ENCODE data around the gene IL1RAPL1.
"Not testable (repeated sequence)": the region's sequence is repeated elsewhere in the genome, so short reads cannot be mapped to it uniquely, and the experiment has no call there.

IL1RAPL1 gene

GRCh38 chrX:29274517-29274916, 687.3 kb downstream of the IL1RAPL1 start:
- DNase-seq (ENCODE audit: low read depth): no peak

DNA sequence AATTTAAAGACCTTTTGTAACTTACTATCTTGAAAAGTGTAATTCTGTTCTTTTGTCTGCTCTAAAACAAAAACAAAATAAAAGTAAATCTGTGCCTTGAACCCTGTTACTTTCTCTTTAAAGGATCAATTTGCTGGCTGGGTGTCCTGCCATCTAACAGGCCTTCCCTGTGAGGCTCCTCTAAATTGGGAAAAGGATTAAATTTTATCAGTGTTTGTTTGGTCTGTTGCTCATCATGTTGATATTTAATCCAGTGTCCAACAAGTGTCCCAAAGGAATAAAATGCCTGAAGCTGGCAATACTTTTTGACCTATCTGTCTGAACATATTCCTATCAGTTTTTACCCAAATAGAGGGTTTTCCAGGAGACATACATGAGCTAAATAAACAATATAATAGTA, 688.7 kb downstream of the IL1RAPL1 start:
- DNase-seq (ENCODE audit: low read depth): no peak

- no peak for DNase-seq (ENCODE audit: low read depth)
These were observed 694.0 kb downstream of the IL1RAPL1 start for GRCh38 chrX:29281078-29281742.

DNA sequence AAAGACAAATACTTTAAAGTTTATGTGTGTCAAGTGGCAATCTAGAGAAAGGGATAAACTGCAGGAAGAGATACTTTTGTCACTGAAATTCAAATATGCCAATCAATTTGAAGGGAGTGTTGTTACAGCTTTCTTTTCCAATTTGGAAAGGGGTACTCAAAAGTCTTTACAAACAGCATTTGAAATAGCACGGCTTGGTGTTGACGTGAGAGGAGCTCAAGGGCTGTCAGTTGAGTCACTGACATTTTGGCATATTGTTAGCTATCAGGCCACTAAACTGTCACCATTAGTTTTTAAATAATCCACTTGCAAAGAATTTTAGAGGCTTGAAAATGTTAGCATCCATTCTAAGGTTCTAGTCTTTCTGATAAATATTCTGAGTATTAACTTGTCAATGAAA, 698.4 kb downstream of the IL1RAPL1 start:
- DNase-seq (ENCODE audit: low read depth): no peak

DNA sequence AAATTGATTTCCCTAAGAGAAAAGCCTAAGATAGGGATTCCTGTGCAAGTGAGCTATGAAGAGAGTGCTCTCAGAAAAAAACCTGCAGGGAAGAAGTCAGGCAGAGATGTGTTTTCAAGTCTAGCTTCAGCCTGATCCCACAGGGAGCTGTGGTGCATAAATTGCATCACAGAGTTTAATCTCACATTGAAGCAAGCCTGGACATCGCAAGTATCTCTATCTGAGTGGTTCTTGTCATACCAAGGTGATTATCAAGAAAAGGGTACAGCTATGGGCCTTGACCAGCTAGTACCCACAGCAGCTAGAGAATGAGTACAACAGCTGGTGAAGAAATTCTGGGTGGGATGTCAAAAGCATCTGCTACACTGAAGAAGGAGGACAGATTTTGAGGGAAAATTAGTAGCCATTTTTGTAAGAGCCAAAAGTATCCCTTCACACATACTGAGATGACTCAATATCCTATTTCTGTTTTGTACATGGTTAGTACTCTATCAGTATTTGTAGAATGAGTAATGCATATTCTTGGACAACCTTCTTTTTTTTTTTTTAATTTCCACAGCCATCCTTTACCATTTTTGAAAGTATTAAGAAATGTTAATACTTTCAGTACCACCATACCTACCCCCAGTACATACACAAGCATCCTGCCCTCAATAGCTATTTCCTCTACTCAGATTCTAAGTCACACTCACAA, 708.9 kb downstream of the IL1RAPL1 start:
- DNase-seq (ENCODE audit: low read depth): no peak

DNA sequence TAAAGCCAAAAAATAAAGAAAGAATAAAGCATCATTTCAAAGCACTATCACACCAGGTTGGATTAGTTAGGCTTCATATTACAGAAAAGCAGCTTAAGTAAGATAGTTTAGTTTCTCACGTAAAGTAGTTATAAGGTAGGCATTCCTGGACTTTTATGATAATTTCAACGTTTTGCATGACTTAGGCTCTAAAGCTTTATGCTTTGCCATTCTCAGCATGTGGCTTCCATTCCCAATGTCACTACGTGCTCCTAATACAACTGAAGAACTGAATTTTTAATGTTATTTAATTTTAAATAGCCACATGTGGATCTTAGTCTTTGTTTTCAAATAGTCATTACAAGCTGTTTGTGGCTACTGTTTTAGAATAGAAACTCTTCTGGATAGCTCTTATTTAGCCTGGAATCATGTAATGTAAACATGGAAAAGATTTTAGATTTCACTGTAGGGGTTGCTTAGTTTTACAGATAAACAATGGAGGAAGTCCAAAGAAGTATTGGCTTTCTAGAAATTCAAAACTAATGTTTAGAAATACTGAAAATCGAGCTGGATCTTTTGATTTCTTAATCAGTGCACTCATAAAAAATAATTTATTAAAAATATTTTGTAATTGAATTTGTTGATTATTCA, 710.0 kb downstream of the IL1RAPL1 start:
- no peak for DNase-seq (ENCODE audit: low read depth)

GRCh38 chrX:29299684-29300083, 712.4 kb downstream of the IL1RAPL1 start:
- no peak for DNase-seq (ENCODE audit: low read depth)

- DNase-seq (ENCODE audit: low read depth): no peak
These were observed 721.5 kb downstream of the IL1RAPL1 start for GRCh38 chrX:29308726-29309125.

DNA sequence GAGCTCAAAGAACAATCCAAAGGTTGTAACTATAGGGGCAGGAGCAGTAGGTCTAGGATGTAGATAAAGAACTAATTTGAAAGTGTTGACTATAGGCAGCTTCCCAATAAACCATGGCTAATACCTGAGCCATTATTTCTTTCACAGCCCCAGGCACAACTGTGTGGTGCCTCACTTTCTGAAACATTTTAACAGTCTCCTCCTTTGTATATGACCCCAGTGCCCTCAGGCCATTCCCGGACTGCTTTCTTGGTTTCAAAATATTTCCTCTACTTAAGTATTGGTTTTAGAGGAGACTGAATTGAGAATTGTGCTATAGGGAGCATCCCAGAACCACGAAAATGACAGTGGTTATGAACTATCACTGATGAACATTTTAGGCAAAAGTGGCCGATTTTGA, 728.7 kb downstream of the IL1RAPL1 start:
- no peak for DNase-seq (ENCODE audit: low read depth)

DNA sequence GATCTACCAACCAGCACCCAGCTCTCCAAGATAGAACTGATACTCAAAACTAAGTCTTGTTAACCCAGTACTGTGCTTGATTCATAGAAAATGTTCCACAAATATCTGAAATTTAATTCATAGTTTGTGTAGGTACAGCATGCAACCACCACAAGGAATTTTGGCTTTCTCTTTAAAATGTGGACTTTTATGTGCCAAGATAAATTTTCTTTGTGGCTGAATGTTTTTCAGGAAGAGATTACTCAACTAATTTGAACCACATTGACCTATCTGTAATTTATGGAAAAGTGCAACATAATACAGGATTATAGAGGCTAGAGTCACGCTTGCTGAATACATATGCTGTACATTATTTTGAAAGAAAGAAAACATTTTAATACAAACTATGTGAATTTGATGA, 730.8 kb downstream of the IL1RAPL1 start:
- no peak for DNase-seq (ENCODE audit: low read depth)

- DNase-seq (ENCODE audit: low read depth): not testable (repeated sequence)
These were observed 745.2 kb downstream of the IL1RAPL1 start for GRCh38 chrX:29332429-29332828.

DNA sequence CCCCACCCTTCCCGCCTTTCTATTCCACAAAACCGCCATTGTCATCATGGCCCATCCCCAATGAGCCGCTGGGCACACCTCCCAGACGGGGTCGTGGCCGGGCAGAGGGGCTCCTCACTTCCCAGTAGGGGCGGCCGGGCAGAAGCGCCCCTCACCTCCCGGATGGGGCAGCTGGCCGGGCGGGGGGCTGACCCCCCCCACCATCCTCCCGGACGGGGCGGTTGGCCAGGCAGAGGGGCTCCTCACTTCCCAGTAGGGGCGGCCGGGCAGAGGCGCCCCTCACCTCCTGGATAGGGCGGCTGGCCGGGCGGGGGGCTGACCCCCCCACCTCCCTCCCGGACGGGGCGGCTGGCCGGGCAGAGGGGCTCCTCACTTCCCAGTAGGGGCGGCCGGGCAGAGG, 745.8 kb downstream of the IL1RAPL1 start:
- DNase-seq (ENCODE audit: low read depth): not testable (repeated sequence)

- DNase-seq (ENCODE audit: low read depth): no peak
These were observed 761.0 kb downstream of the IL1RAPL1 start for GRCh38 chrX:29348288-29348687.

GRCh38 chrX:29359276-29359675, 772.0 kb downstream of the IL1RAPL1 start:
- no peak for DNase-seq (ENCODE audit: low read depth)

GRCh38 chrX:29374765-29375164, 787.5 kb downstream of the IL1RAPL1 start:
- DNase-seq (ENCODE audit: low read depth): not testable (repeated sequence)

- no peak for DNase-seq (ENCODE audit: low read depth)
These were observed 789.3 kb downstream of the IL1RAPL1 start for GRCh38 chrX:29376584-29376983.

DNA sequence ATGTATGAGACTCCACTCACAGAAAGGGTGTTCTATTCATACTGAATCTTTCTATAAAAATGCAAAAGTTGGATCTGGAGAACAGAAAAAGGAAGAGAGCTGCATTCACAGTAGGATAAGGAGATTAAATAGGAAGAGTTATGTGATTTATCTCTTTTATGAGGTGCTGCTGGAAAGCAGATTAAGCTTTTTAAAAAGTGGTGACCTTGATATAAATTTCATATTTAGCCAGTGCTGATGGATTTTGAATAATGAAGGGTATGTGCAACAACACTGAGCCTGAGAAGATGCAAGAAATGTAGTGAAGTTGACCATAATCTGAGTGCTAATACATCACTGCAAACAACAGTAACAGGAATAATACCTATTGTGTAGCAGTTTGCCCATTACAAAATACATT, 795.6 kb downstream of the IL1RAPL1 start:
- no peak for DNase-seq (ENCODE audit: low read depth)

GRCh38 chrX:29388509-29388908, 801.3 kb downstream of the IL1RAPL1 start:
- DNase-seq (ENCODE audit: low read depth): no peak

DNA sequence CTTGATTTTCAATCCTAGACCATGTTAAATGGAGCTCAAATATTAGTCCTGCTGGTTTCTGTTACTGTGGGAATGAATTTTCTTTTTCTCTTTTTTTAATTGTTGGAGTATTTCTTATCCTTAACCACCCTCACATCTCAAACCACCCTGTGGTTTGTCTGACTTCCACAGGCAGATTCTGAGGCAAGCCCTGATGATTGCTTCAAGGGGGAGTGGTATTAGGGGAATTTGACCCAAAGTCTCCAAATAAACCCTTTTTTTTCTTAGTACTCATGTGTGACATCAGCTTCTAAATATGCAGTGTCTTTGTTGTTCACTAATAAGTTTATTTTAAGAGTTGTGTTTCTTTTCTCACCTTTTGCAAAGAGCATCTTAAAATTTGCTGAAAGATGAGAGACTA, 810.3 kb downstream of the IL1RAPL1 start:
- DNase-seq (ENCODE audit: low read depth): no peak

DNA sequence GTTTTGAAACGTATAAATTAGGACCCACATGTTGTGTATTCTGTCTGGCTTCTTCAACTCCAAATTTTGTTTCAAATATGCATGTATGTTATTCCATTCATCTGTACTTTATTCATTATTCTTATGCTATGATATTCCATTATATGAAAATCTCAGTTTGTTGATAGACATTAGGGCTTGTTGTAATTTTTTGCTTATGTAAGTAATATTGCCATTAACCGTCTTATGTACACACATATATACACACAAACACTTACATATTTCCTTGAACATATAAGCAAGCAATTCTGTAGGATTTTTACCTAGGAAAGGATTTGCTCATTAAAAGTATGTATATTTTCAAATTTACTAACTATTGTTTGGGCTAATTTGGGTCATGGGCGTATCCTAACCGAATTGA, 820.1 kb downstream of the IL1RAPL1 start:
- no peak for DNase-seq (ENCODE audit: low read depth)

DNA sequence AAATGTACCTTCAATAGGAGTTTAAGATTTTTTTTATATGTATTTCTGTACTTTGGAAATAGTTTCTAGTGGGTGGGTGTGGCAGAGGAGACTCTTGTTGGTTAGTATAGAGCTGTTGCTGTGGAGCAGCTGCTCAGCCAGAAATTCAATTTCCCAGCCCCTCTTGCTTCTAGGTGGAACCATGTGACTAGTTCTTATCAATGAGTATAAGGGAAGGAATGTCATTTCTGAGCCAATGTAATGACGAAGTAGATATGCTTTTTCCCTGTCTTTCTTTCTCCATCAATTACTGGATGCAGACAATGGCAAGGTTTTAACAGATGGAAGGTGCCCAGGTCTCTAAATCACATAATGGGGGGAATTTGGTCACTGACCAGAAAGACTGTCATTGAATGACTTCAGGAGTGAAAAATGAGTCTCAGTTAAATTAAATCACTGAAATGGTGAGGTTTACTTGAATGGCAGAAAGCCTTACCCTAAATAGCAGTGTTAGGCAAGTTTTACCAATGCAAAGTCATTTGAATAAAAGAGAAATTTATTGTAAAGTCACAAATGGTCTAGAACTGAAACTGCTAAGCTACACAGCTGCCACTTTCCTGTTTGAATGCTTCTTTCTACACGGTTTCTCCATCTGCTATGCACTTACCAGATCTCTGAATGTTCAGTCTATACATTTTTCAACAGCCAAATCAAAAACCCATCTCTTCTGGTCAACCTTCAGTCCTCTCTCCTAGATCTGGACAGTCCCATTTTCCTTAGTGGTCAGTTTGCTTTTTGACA, 832.7 kb downstream of the IL1RAPL1 start:
- DNase-seq (ENCODE audit: low read depth): no peak

DNA sequence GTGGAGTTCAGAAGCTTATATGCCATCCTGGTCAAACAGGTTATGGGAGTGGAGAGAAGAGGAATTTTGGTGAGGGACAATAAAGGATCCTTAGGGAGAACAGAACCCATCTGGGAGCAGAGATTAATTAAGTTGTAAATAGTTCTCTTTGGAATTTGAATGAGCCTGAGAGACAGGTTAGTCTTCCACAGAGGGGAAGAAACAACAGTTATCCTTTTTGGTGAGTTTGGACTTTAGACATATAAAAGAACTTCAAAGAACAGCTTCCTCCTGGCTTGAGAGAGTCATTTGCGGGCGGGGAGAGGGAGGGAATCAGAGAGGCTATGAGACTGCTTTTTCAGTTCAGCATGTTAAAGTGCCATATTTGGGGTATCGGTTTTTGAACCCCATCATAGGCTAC, 834.8 kb downstream of the IL1RAPL1 start:
- DNase-seq (ENCODE audit: low read depth): no peak

DNA sequence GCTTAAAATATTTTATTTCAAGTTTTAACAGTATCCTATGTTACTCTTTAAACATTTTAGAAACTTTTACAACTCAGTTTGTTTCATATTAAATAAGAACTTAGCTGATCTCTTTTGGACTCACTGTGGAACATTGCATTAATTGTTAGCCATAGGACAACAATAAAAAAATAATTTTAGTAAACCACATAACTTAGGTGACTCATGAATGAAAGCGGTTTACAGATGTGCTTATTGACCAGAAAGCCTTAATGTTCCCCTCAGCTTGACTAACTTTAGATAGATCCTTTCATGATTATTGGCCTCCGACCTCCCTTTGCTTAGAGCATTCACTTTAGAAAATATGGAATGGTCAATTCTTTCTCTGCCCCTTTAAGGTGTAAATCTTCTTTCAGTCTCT, 844.6 kb downstream of the IL1RAPL1 start:
- no peak for DNase-seq (ENCODE audit: low read depth)
